Anterior cingulate cortex (tissue), 58 donors: Measurements from ENCODE around the gene PLPPR4.

ENCODE experiments used
- DNase-seq, 58 donors: peaks; one replicate each; lab custom pipeline; 2025; lab: John Stamatoyannopoulos, UW

PLPPR4 gene

GRCh38 chr1:99332561-99332960 is 68.3 kb downstream of the PLPPR4 start:
- no peak for DNase-seq

GRCh38 chr1:99334991-99335390 is 70.7 kb downstream of the PLPPR4 start:
- no peak for DNase-seq

GRCh38 chr1:99347041-99347684 is 82.9 kb downstream of the PLPPR4 start:
- DNase-seq, result no peak

GRCh38 chr1:99348397-99349132 is 84.3 kb downstream of the PLPPR4 start:
- no peak for DNase-seq

GRCh38 chr1:99352821-99353220 is 88.5 kb downstream of the PLPPR4 start:
- DNase-seq, result no peak

- no peak for DNase-seq
Observed at GRCh38 chr1:99358770-99359169, 94.5 kb downstream of the PLPPR4 start.
